ENCODE measurements around the gene STON2. TPM values are rescaled to one million over a fixed set of nuclear protein-coding genes. Genes with fewer than 3 reads are reported as not detected.

Gene STON2
- total and polyA plus RNA-seq, 2 of the 13 experiments (the other 11 are each of a cell fraction or from before 2014, with no cell fraction given): 2.1 to 11.0 TPM

GRCh38 chr14:81436296-81437138 lies 36.4 kb upstream of the STON2 start (continued):
- TF ChIP-seq, protein P1, sequence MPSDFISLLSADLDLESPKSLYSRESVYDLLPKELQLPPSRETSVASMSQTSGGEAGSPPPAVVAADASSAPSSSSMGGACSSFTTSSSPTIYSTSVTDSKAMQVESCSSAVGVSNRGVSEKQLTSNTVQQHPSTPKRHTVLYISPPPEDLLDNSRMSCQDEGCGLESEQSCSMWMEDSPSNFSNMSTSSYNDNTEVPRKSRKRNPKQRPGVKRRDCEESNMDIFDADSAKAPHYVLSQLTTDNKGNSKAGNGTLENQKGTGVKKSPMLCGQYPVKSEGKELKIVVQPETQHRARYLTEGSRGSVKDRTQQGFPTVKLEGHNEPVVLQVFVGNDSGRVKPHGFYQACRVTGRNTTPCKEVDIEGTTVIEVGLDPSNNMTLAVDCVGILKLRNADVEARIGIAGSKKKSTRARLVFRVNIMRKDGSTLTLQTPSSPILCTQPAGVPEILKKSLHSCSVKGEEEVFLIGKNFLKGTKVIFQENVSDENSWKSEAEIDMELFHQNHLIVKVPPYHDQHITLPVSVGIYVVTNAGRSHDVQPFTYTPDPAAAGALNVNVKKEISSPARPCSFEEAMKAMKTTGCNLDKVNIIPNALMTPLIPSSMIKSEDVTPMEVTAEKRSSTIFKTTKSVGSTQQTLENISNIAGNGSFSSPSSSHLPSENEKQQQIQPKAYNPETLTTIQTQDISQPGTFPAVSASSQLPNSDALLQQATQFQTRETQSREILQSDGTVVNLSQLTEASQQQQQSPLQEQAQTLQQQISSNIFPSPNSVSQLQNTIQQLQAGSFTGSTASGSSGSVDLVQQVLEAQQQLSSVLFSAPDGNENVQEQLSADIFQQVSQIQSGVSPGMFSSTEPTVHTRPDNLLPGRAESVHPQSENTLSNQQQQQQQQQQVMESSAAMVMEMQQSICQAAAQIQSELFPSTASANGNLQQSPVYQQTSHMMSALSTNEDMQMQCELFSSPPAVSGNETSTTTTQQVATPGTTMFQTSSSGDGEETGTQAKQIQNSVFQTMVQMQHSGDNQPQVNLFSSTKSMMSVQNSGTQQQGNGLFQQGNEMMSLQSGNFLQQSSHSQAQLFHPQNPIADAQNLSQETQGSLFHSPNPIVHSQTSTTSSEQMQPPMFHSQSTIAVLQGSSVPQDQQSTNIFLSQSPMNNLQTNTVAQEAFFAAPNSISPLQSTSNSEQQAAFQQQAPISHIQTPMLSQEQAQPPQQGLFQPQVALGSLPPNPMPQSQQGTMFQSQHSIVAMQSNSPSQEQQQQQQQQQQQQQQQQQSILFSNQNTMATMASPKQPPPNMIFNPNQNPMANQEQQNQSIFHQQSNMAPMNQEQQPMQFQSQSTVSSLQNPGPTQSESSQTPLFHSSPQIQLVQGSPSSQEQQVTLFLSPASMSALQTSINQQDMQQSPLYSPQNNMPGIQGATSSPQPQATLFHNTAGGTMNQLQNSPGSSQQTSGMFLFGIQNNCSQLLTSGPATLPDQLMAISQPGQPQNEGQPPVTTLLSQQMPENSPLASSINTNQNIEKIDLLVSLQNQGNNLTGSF (CRISPR knock-in tag; IDR thresholded peaks at IDR 0.05): no peak; the same call in 1 of the 2 replicates
- TF ChIP-seq RBM39 (IDR thresholded peaks at IDR 0.05; ENCODE audit: low read depth, low read length, poor library complexity, severe bottlenecking) (no peak), SALL1 (CRISPR knock-in tag; IDR thresholded peaks at IDR 0.05) (peak; percentile 69), ZNF10 (CRISPR knock-in tag; IDR thresholded peaks at IDR 0.05; ENCODE audit: borderline replicate concordance, low read depth) (no peak), ZMYM4 (CRISPR knock-in tag; IDR thresholded peaks at IDR 0.05) (peak; percentile 27; the same call in 1 of the 2 replicates), SP4 (CRISPR knock-in tag; IDR thresholded peaks at IDR 0.05) (peak; percentile 57; the same call in 1 of the 2 replicates), MEIS1 (CRISPR knock-in tag; IDR thresholded peaks at IDR 0.05; ENCODE audit: borderline replicate concordance) (0 out of 2 replicates have a peak, but pooled peaks have one; percentile 48), FIP1L1 (IDR thresholded peaks at IDR 0.05; ENCODE audit: borderline replicate concordance, insufficient read depth, low read depth, low read length) (no peak), PAWR (CRISPR knock-in tag; IDR thresholded peaks at IDR 0.05; ENCODE audit: borderline replicate concordance) (no peak), ZNF441 (CRISPR knock-in tag; IDR thresholded peaks at IDR 0.05; ENCODE audit: borderline replicate concordance) (peak; percentile 61; the same call in 1 of the 2 replicates), ZNF564 (CRISPR knock-in tag; IDR thresholded peaks at IDR 0.05) (0 out of 2 replicates have a peak, but pooled peaks have one; percentile 55), ZNF766 (CRISPR knock-in tag; IDR thresholded peaks at IDR 0.05; ENCODE audit: borderline replicate concordance) (peak; percentile 69; the same call in 1 of the 2 replicates), ZNF256 (CRISPR knock-in tag; conservative IDR thresholded peaks at IDR 0.05) (0 out of 2 replicates have a peak, but pooled peaks have one; percentile 26)
- TF ChIP-seq, protein P2, sequence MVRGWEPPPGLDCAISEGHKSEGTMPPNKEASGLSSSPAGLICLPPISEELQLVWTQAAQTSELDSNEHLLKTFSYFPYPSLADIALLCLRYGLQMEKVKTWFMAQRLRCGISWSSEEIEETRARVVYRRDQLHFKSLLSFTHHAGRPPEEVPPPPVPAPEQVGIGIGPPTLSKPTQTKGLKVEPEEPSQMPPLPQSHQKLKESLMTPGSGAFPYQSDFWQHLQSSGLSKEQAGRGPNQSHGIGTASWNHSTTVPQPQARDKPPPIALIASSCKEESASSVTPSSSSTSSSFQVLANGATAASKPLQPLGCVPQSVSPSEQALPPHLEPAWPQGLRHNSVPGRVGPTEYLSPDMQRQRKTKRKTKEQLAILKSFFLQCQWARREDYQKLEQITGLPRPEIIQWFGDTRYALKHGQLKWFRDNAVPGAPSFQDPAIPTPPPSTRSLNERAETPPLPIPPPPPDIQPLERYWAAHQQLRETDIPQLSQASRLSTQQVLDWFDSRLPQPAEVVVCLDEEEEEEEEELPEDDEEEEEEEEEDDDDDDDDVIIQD (CRISPR knock-in tag; IDR thresholded peaks at IDR 0.05; ENCODE audit: low read depth): no peak
- TF ChIP-seq, protein P3, sequence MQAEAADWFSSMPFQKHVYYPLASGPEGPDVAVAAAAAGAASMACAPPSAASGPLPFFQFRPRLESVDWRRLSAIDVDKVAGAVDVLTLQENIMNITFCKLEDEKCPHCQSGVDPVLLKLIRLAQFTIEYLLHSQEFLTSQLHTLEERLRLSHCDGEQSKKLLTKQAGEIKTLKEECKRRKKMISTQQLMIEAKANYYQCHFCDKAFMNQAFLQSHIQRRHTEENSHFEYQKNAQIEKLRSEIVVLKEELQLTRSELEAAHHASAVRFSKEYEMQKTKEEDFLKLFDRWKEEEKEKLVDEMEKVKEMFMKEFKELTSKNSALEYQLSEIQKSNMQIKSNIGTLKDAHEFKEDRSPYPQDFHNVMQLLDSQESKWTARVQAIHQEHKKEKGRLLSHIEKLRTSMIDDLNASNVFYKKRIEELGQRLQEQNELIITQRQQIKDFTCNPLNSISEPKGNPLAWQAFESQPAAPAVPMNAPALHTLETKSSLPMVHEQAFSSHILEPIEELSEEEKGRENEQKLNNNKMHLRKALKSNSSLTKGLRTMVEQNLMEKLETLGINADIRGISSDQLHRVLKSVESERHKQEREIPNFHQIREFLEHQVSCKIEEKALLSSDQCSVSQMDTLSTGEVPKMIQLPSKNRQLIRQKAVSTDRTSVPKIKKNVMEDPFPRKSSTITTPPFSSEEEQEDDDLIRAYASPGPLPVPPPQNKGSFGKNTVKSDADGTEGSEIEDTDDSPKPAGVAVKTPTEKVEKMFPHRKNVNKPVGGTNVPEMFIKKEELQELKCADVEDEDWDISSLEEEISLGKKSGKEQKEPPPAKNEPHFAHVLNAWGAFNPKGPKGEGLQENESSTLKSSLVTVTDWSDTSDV (CRISPR knock-in tag; IDR thresholded peaks at IDR 0.05): 0 out of 2 replicates have a peak, but pooled peaks have one; percentile 63
- TF ChIP-seq, protein P4, sequence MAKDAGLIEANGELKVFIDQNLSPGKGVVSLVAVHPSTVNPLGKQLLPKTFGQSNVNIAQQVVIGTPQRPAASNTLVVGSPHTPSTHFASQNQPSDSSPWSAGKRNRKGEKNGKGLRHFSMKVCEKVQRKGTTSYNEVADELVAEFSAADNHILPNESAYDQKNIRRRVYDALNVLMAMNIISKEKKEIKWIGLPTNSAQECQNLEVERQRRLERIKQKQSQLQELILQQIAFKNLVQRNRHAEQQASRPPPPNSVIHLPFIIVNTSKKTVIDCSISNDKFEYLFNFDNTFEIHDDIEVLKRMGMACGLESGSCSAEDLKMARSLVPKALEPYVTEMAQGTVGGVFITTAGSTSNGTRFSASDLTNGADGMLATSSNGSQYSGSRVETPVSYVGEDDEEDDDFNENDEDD (CRISPR knock-in tag; IDR thresholded peaks at IDR 0.05; ENCODE audit: borderline replicate concordance): peak; percentile 90; the same call in 1 of the 2 replicates
